Mucosa of rectum (tissue), 2 donors: ENCODE data around the gene PLCG2.
"Not testable (repeated sequence)": the region's sequence is repeated elsewhere in the genome, so short reads cannot be mapped to it uniquely, and the experiment has no call there.

Source experiments
- H3K27ac ChIP-seq, 2 donors: one replicate each; pipeline ENCODE4 v1.7.0; 2013; ENCODE audit warnings: inconsistent platforms in 2 of 2, low read depth in 2 of 2, low read length in 2 of 2
- H3K27me3 ChIP-seq, 2 donors: one replicate each; pipeline ENCODE4 v1.7.0; 2013; ENCODE audit warnings: low read length in 2 of 2; ENCODE audit not compliant: control insufficient read depth in 2 of 2, insufficient read depth in 2 of 2
- H3K36me3 ChIP-seq, 2 donors: one replicate each; pipeline ENCODE4 v1.7.0; 2013; ENCODE audit warnings: low read length in 2 of 2; ENCODE audit not compliant: control insufficient read depth in 2 of 2, insufficient read depth in 2 of 2
- H3K4me1 ChIP-seq, 2 donors: one replicate each; pipeline ENCODE4 v1.7.0; 2013; ENCODE audit warnings: low read length in 2 of 2, mild to moderate bottlenecking in 1 of 2; ENCODE audit not compliant: control insufficient read depth in 2 of 2, insufficient read depth in 2 of 2
- H3K4me3 ChIP-seq, 2 donors: one replicate each; pipeline ENCODE4 v1.7.0; 2013; ENCODE audit warnings: low read length in 2 of 2
- H3K9ac ChIP-seq, 2 donors: one replicate each; pipeline ENCODE4 v1.7.0; 2013; ENCODE audit warnings: low read length in 2 of 2, low read depth in 1 of 2, mild to moderate bottlenecking in 1 of 2
- H3K9me3 ChIP-seq, 2 donors: one replicate each; pipeline ENCODE4 v1.7.0; 2013; ENCODE audit warnings: low read length in 2 of 2; ENCODE audit not compliant: control insufficient read depth in 2 of 2
- donor health status: healthy.
- donor health status: Normal muscosa, but diverticular disease.

Gene PLCG2

DNA sequence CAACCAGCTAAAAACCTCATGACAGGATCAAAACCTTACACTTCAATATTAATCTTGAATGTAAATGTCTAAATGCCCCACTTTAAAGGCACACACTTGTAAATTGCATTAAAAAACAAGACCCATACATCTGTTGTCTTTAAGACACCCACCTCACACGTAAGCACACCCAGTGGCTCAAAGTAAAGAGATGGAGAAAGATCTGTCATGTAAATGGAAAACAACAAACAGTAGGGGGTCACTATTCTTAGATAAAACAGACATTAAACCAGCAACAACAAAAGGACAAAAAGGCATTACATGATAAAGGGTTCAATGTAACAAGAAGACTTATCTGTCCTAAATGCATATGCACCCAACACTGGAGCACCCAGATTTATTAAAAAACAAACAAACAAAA lies 196.5 kb downstream of the PLCG2 start:
- Histone ChIP-seq H3K9me3 (peaks cover 0 to 2% of the 10 kb centered on the region in 2 donors), H3K4me3 (no peak overlapping the region)

GRCh38 chr16:81977335-81977942 lies 198.3 kb downstream of the PLCG2 start:
- not testable (repeated sequence) for H3K9ac ChIP-seq, H3K36me3 ChIP-seq, H3K27ac ChIP-seq, H3K27me3 ChIP-seq, H3K9me3 ChIP-seq, H3K4me3 ChIP-seq, H3K4me1 ChIP-seq

More for the DNA sequence above, 196.5 kb downstream of the PLCG2 start:
- H3K27ac ChIP-seq: no peak overlapping the region
- H3K4me1 ChIP-seq: no peaks in the 10 kb centered on the region
- no peaks in the 10 kb centered on the region for H3K27me3 ChIP-seq
- H3K9ac ChIP-seq: no peak overlapping the region
- no peaks in the 10 kb centered on the region for H3K36me3 ChIP-seq

GRCh38 chr16:81987121-81987520 lies 208.0 kb downstream of the PLCG2 start:
- Histone ChIP-seq H3K36me3 (no peaks in the 10 kb centered on the region), H3K27me3 (no peaks in the 10 kb centered on the region), H3K9me3 (no peaks in the 10 kb centered on the region), H3K27ac (no peak overlapping the region), H3K9ac (no peak overlapping the region), H3K4me3 (no peak overlapping the region), H3K4me1 (no peaks in the 10 kb centered on the region)

DNA sequence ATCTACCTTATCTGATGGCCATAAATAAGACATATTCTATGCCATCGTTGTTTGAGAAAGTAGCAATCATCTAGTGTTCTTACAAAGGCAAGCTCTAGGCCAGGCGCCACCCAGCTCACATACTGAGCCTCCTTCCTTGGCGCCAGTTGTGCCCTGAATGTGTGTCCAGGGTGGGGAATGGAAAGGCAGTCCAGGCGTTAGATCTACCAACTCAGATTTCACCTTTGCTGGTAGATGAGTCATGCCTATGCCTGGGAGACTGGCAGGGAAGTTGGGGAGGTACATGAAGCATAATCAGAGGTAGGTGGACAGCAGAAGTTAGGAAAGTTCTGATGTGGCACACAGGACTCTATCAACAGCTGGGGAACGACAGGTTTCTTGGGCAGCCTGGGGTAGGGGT lies 208.6 kb downstream of the PLCG2 start:
- no peak overlapping the region for H3K9ac ChIP-seq
- no peaks in the 10 kb centered on the region for H3K27me3 ChIP-seq
- no peak overlapping the region for H3K27ac ChIP-seq
- no peaks in the 10 kb centered on the region for H3K9me3 ChIP-seq
- H3K4me3 ChIP-seq: no peak overlapping the region
- H3K4me1 ChIP-seq: no peaks in the 10 kb centered on the region
- H3K36me3 ChIP-seq: no peaks in the 10 kb centered on the region

DNA sequence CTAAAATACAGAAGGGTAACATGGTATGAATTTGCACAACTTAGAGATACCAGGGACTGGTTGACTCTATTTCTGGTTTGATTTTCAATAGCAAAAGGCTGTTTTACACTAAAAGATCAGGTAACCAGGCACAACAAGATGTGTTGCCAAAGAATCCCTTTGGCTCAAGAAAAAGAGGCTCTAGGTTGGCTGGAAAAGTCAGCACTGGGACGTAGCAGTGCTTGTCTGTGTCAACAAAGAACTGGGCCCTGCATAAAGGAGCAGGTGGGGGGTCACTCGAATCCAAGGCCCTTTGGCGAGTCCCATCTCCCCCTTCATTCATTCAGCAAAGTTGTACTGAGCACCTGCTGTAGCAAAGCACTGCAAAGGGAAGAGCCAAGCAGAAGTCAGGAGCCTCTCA lies 213.8 kb downstream of the PLCG2 start:
- Histone ChIP-seq H3K4me1 (peaks cover 0 to 4% of the 10 kb centered on the region in 2 donors), H3K4me3 (no peak overlapping the region), H3K27ac (no peak overlapping the region), H3K36me3 (no peaks in the 10 kb centered on the region), H3K9me3 (no peaks in the 10 kb centered on the region), H3K9ac (no peak overlapping the region), H3K27me3 (no peaks in the 10 kb centered on the region)

- peaks cover 0 to 4% of the 10 kb centered on the region in 2 donors for H3K4me1 ChIP-seq
- no peak overlapping the region for H3K9ac ChIP-seq
- no peak overlapping the region for H3K27ac ChIP-seq
- no peaks in the 10 kb centered on the region for H3K27me3 ChIP-seq
- H3K36me3 ChIP-seq: peaks cover 6 to 7% of the 10 kb centered on the region in 2 donors
- H3K9me3 ChIP-seq: no peaks in the 10 kb centered on the region
- no peak overlapping the region for H3K4me3 ChIP-seq
Measured at GRCh38 chr16:81994485-81994884, 215.4 kb downstream of the PLCG2 start.

DNA sequence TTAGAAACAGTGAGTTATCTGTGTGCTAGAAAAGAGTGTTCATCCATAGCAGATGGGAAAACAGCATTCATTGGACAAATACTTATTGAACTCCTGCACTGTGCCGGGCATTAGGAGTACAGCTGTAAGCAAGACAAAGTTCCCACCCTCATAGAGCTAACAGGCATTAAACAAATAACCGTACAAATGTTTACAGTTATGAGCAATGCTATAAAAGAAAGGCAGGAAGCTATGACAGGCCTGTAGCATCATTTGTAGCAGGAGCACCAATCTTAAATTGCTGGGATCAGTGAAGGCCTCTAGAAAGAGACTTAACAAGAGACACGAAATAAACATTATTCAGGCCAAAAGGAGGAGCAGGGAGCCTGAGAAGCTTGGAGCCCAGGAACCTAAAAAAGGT lies 216.6 kb downstream of the PLCG2 start:
- Histone ChIP-seq H3K4me3 (no peak overlapping the region), H3K4me1 (peaks cover 0 to 4% of the 10 kb centered on the region in 2 donors), H3K27ac (no peak overlapping the region), H3K9ac (no peak overlapping the region), H3K36me3 (peaks cover 13 to 19% of the 10 kb centered on the region in 2 donors), H3K9me3 (no peaks in the 10 kb centered on the region), H3K27me3 (no peaks in the 10 kb centered on the region)

- no peak overlapping the region for H3K9ac ChIP-seq
- H3K4me1 ChIP-seq: peaks cover 0 to 4% of the 10 kb centered on the region in 2 donors
- H3K27me3 ChIP-seq: no peaks in the 10 kb centered on the region
- peaks cover 13 to 19% of the 10 kb centered on the region in 2 donors for H3K36me3 ChIP-seq
- no peak overlapping the region for H3K27ac ChIP-seq
- no peaks in the 10 kb centered on the region for H3K9me3 ChIP-seq
- H3K4me3 ChIP-seq: no peak overlapping the region
Measured at GRCh38 chr16:81996664-81997509, 217.8 kb downstream of the PLCG2 start.

- H3K36me3 ChIP-seq: peaks cover 17 to 19% of the 10 kb centered on the region in 2 donors
- no peak overlapping the region for H3K27ac ChIP-seq
- no peaks in the 10 kb centered on the region for H3K9me3 ChIP-seq
- no peak overlapping the region for H3K4me3 ChIP-seq
- no peak overlapping the region for H3K9ac ChIP-seq
- H3K4me1 ChIP-seq: peaks cover 0 to 4% of the 10 kb centered on the region in 2 donors
- H3K27me3 ChIP-seq: no peaks in the 10 kb centered on the region
Measured at GRCh38 chr16:81997738-81998137, 218.6 kb downstream of the PLCG2 start.

DNA sequence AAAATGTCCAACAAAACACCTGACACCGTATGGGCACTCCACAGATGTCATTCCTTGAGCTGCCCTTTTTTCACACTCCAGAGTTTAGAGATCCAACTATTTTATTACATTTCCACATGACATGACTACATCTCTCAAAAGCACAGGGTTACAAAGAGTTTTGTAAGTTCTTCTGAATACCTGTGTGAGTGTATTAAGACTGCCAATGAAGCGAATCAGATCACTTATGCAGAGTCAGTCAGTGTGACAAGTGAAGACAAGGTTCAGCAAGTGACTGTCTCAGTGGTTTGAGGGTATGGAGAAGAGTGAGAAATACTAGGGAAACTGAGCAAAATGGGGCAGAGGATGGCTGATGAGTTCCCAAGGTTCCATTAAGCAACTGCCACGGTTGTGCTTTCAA lies 223.7 kb downstream of the PLCG2 start:
- Histone ChIP-seq H3K9me3 (no peaks in the 10 kb centered on the region), H3K4me3 (no peak overlapping the region), H3K4me1 (no peaks in the 10 kb centered on the region), H3K27me3 (no peaks in the 10 kb centered on the region), H3K9ac (no peak overlapping the region), H3K27ac (no peak overlapping the region), H3K36me3 (peaks cover 20 to 23% of the 10 kb centered on the region in 2 donors)
